SK-N-SH (cell line): ENCODE data around the gene UNC93B1. TPM values are rescaled to one million over a fixed set of nuclear protein-coding genes. Genes with fewer than 3 reads are reported as not detected.

Experiments used
- CTCF ChIA-PET: fragments of 300-600, 350-600 bp; formaldehyde crosslinking; extraction: SDS; loops from one replicate; lab custom pipeline; 2021; lab: Yijun Ruan, JAX
- POLR2A ChIA-PET: fragments of 350-600 bp; sonication (Branson Sonifier 250); formaldehyde crosslinking; extraction: SDS; loops from one replicate; lab custom pipeline; 2020; ENCODE audit warnings: antibody characterized with exemption, inconsistent platforms; lab: Yijun Ruan, JAX
- DNase-seq: peaks from one replicate; pipeline ENCODE4 v3.0.0; 2012
- H2AFZ ChIP-seq: fragments of 200-600 bp; sonication (generic); 2 replicates; pipeline ENCODE4 v1.8.1; 2016; ENCODE audit warnings: antibody characterized with exemption, mild to moderate bottlenecking, low read depth
- H3F3A ChIP-seq: fragments of 200-600 bp; sonication (generic); replicated peaks from 2 replicates; pipeline ENCODE3; 2016; ENCODE audit warnings: antibody characterized with exemption, mild to moderate bottlenecking; ENCODE audit not compliant: insufficient read depth
- H3K27ac ChIP-seq, 2 experiments: fragments of 200-500 bp in 1 of 2; fragments of 200-600 bp in 1 of 2; sonication (Bioruptor generic) in 1 of 2; sonication (generic), shearing (Covaris generic) in 1 of 2; 2 replicates each; pipeline versions ENCODE4 v1.5.1 to v1.6.1; 2014 to 2016; ENCODE audit warnings: low read depth in 2 of 2, inconsistent platforms in 1 of 2, low read length in 1 of 2, mild to moderate bottlenecking in 1 of 2, mixed read lengths in 1 of 2
- H3K27me3 ChIP-seq: fragments of 200-600 bp; sonication (generic), shearing (Covaris generic); 2 replicates; pipeline ENCODE4 v1.6.1; 2016; ENCODE audit warnings: mixed run types; ENCODE audit not compliant: insufficient read depth
- H3K36me3 ChIP-seq, 2 experiments: fragments of 200-500 bp in 1 of 2; fragments of 200-600 bp in 1 of 2; sonication (Bioruptor generic) in 1 of 2; sonication (generic) in 1 of 2; replicated peaks in 1 of 2; 2 replicates each; pipeline versions ENCODE3 to v1.5.1; 2014 to 2016; ENCODE audit warnings: low read length in 1 of 2, mild to moderate bottlenecking in 1 of 2; ENCODE audit not compliant: insufficient read depth in 2 of 2, control insufficient read depth in 1 of 2
- H3K4me1 ChIP-seq, 2 experiments: fragments of 200-500 bp in 1 of 2; fragments of 200-600 bp in 1 of 2; sonication (Bioruptor generic) in 1 of 2; sonication (generic), shearing (Covaris generic) in 1 of 2; 2 replicates each; pipeline versions ENCODE4 v1.5.1 to v1.6.1; 2014 to 2016; ENCODE audit warnings: low read depth in 1 of 2, low read length in 1 of 2, mixed run types in 1 of 2; ENCODE audit not compliant: insufficient read depth in 2 of 2, control insufficient read depth in 1 of 2
- H3K4me2 ChIP-seq: fragments of 200-600 bp; sonication (generic), shearing (Covaris generic); 2 replicates; pipeline ENCODE4 v1.6.1; 2017; ENCODE audit warnings: mixed run types
- H3K4me3 ChIP-seq, 2 experiments: fragments of 200-500 bp in 1 of 2; fragments of 200-600 bp in 1 of 2; sonication (Bioruptor generic) in 1 of 2; sonication (generic), shearing (Covaris generic) in 1 of 2; 2 replicates each; pipeline versions ENCODE4 v1.5.1 to v1.8.1; 2014 to 2016; ENCODE audit warnings: low read depth in 2 of 2, inconsistent platforms in 1 of 2, low read length in 1 of 2, mild to moderate bottlenecking in 1 of 2, mixed read lengths in 1 of 2, moderate library complexity in 1 of 2
- H3K79me2 ChIP-seq: fragments of 200-600 bp; sonication (generic); 2 replicates; pipeline ENCODE4 v1.8.1; 2017; ENCODE audit warnings: mild to moderate bottlenecking; ENCODE audit not compliant: insufficient read depth
- H3K9ac ChIP-seq: fragments of 200-600 bp; sonication (generic); 2 replicates; pipeline ENCODE4 v1.6.1; 2017; ENCODE audit warnings: mixed run types
- H3K9me2 ChIP-seq: fragments of 200-600 bp; sonication (generic); 2 replicates; pipeline ENCODE4 v1.6.1; 2017; ENCODE audit warnings: mixed run types
- H3K9me3 ChIP-seq: fragments of 200-600 bp; sonication (generic); 2 replicates; pipeline ENCODE4 v1.6.1; 2017; ENCODE audit warnings: mixed run types, mild to moderate bottlenecking, moderate library complexity
- H4K20me1 ChIP-seq: fragments of 200-600 bp; sonication (generic); 2 replicates; pipeline ENCODE4 v1.6.1; 2017; ENCODE audit warnings: mild to moderate bottlenecking, mixed run types; ENCODE audit not compliant: insufficient read depth
- CTCF ChIP-seq: fragments of 200-600 bp; sonication (generic); IDR thresholded peaks from 2 replicates; pipeline ENCODE4 v1.6.1; 2017; ENCODE audit warnings: antibody characterized with exemption, mild to moderate bottlenecking, moderate library complexity
- ELF1 ChIP-seq: IDR thresholded peaks from 2 replicates; pipeline ENCODE4 v1.4.0; 2012
- EP300 ChIP-seq, 2 experiments: IDR thresholded peaks; 2 replicates each; pipeline versions ENCODE4 v1.4.0 to v1.6.1; 2012; ENCODE audit warnings: borderline replicate concordance in 1 of 2, low read depth in 1 of 2, low read length in 1 of 2
- EZH2phosphoT487 ChIP-seq: fragments of 200-600 bp; sonication (generic); IDR thresholded peaks from 2 replicates; pipeline ENCODE4 v1.6.1; 2017; ENCODE audit warnings: low read depth, mixed run types, mild to moderate bottlenecking, antibody characterized with exemption, moderate library complexity, borderline replicate concordance
- FOSL2 ChIP-seq: IDR thresholded peaks from 2 replicates; pipeline ENCODE4 v1.4.0; 2012; ENCODE audit warnings: low read depth, mild to moderate bottlenecking, moderate library complexity, borderline replicate concordance
- FOXJ3 ChIP-seq: sonication (generic); formaldehyde crosslinking; IDR thresholded peaks from 2 replicates; pipeline ENCODE4 v1.5.1; 2020; ENCODE audit warnings: mild to moderate bottlenecking, missing genetic modification reagents
- IRF3 ChIP-seq: fragments of 150-350 bp; IDR thresholded peaks from 2 replicates; pipeline ENCODE4 v1.6.1; 2016; ENCODE audit warnings: mild to moderate bottlenecking, low read depth, low read length
- JUND ChIP-seq: IDR thresholded peaks from 2 replicates; pipeline ENCODE4 v1.4.0; 2012
- MAX ChIP-seq: IDR thresholded peaks from 2 replicates; pipeline ENCODE4 v1.4.0; 2012; ENCODE audit warnings: low read depth
- PBX3 ChIP-seq: IDR thresholded peaks from 2 replicates; pipeline ENCODE4; 2012
- RFX5 ChIP-seq: IDR thresholded peaks from 2 replicates; pipeline ENCODE4 v1.6.1; 2012; ENCODE audit warnings: mild to moderate bottlenecking, improper control_type of control experiment, low read length
- SIN3A ChIP-seq: IDR thresholded peaks from 2 replicates; pipeline ENCODE4 v1.6.1; 2012; ENCODE audit warnings: low read depth, mild to moderate bottlenecking, low read length, moderate library complexity, borderline replicate concordance
- SMC3 ChIP-seq: IDR thresholded peaks from 2 replicates; pipeline ENCODE4 v1.6.1; 2012; ENCODE audit warnings: low read depth, low read length, improper control_type of control experiment
- TAF1 ChIP-seq: IDR thresholded peaks from 2 replicates; pipeline ENCODE4 v1.6.1; 2012; ENCODE audit warnings: low read depth, mild to moderate bottlenecking, low read length, moderate library complexity, borderline replicate concordance
- YY1 ChIP-seq: IDR thresholded peaks from 2 replicates; pipeline ENCODE4 v1.4.0; 2012; ENCODE audit warnings: low read depth, mild to moderate bottlenecking
- WGBS: methylation state at CpG from one replicate; pipeline ENCODE4 v1.1.6; 2017; ENCODE audit warnings: low lambda C conversion rate; 5-methylcytosine and 5-hydroxymethylcytosine counted together
- polyA plus RNA-seq, 3 experiments: library from polyadenylated mRNA; depleted of rRNA; stranded (reverse); fragments of >200 nt; gene quantifications; 2 replicates each; pipeline ENCODE4 v1.2.3, GENCODE V29; 2012
- TF ChIP-seq, protein P1 (sequence below): IDR thresholded peaks from 2 replicates; pipeline ENCODE4 v1.6.1; 2012; ENCODE audit warnings: mild to moderate bottlenecking, low read depth, low read length, moderate library complexity

The UNC93B1 gene
- polyA plus RNA-seq, 1 of the 3 experiments (the other 2 are of a cell fraction): 28.9 TPM

DNA sequence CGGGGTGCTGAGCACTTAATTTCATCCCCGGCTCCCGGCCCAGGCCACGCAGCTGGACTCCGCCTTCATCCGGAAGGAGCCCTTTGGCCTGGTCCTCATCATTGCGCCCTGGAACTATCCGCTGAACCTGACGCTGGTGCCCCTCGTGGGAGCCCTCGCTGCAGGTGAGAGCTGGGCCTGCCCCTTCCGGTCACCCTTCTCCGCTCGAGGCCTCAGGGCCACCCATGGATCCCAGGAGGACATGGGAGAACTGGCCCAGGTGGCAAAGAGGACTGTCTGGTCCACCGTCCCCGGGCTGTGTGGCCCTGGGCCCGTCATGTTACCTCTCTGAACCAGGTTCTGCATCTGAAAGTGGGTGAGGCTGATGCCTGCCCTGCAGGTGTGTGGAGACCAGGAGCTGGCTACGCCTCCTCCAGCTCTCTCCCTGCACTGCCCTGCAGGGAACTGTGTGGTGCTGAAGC, 14.9 kb upstream of the UNC93B1 start:
- Histone ChIP-seq H4K20me1 (no peaks in the 10 kb centered on the region), H3K27ac (no peak overlapping the region), H3K4me1 (peaks cover 12 to 24% of the 10 kb centered on the region in 2 experiments; a peak in 3 of 4 replicates), H3K4me2 (no peak overlapping the region), H3K36me3 (no peaks in the 10 kb centered on the region), H3K9ac (no peak overlapping the region), H2AFZ (no peak overlapping the region), H3F3A (peaks cover 3% of the 10 kb centered on the region), H3K79me2 (no peaks in the 10 kb centered on the region), H3K4me3 (no peak overlapping the region), H3K27me3 (no peaks in the 10 kb centered on the region), H3K9me2 (no peaks in the 10 kb centered on the region), H3K9me3 (no peaks in the 10 kb centered on the region)
- CTCF ChIA-PET: interaction anchor here (1.1 to 1.4 kb wide), 2 partner anchors 12 to 84 kb away, joined by 3 read pairs; partner anchors contain the start of gene NDUFS8
- no peak for TF ChIP-seq IRF3
- no peak for DNase-seq
- POLR2A ChIA-PET: no interaction called here
- 94% methylated on average over 13 of the region's 18 CpGs for WGBS

DNA sequence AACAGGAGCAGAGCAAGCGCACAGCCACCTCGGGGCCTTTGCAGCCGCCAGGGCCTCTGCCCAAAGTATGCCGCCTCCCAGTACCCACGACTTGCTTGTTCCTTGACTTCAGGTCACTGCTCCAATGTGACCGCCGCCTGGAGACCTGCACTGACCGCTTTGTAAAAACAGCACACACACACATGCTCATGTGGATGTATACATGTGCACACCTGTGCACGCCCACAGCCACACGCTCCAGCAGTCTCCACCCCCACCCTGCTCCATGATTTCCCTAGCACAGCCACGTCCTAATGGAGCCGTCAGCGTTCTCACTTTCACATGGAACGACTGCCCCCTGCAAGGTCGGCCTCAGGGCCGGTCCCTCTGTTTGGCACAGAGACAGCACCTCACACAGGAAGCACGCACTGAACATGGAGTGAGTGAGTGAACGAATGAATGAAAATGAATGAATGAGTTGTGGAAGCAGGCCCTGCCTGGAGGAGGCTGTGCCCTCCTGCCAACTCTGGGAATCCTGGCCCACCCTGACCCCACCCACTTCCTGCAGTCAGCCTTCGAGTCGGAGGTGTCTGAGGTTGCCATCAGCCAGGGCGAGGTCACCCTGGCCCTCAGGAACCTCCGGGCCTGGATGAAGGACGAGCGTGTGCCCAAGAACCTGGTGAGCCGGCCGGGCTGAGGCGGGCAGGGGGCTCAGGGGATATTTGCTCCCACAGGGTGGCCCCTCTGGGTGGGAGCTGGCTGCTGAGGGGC, 14.3 kb upstream of the UNC93B1 start:
- peaks cover 17 to 26% of the 10 kb centered on the region in 2 experiments; a peak in 3 of 4 replicates for H3K4me1 ChIP-seq
- H2AFZ ChIP-seq: no peak overlapping the region
- H3K79me2 ChIP-seq: no peaks in the 10 kb centered on the region
- peaks cover 8% of the 10 kb centered on the region for H3F3A ChIP-seq
- DNase-seq: no peak
- H3K4me2 ChIP-seq: no peak overlapping the region
- H3K27ac ChIP-seq: no peak overlapping the region
- CTCF ChIA-PET: interaction anchor here (1.1 kb wide), 1 partner anchor 12 kb away, joined by 3 read pairs; the partner anchor contains the start of gene NDUFS8
- no peak overlapping the region for H3K9ac ChIP-seq
- no peaks in the 10 kb centered on the region for H3K36me3 ChIP-seq
- POLR2A ChIA-PET: no interaction called here
- no peaks in the 10 kb centered on the region for H3K27me3 ChIP-seq
- no peak overlapping the region for H3K4me3 ChIP-seq
- no peaks in the 10 kb centered on the region for H3K9me3 ChIP-seq
- 89% methylated on average over 24 of the region's 27 CpGs for WGBS
- no peaks in the 10 kb centered on the region for H4K20me1 ChIP-seq
- no peaks in the 10 kb centered on the region for H3K9me2 ChIP-seq
- TF ChIP-seq ELF1: no peak
- TF ChIP-seq IRF3: no peak
- no peak for TF ChIP-seq EZH2phosphoT487
- TF ChIP-seq JUND: no peak
- TF ChIP-seq MAX: no peak
- TF ChIP-seq, protein P1, sequence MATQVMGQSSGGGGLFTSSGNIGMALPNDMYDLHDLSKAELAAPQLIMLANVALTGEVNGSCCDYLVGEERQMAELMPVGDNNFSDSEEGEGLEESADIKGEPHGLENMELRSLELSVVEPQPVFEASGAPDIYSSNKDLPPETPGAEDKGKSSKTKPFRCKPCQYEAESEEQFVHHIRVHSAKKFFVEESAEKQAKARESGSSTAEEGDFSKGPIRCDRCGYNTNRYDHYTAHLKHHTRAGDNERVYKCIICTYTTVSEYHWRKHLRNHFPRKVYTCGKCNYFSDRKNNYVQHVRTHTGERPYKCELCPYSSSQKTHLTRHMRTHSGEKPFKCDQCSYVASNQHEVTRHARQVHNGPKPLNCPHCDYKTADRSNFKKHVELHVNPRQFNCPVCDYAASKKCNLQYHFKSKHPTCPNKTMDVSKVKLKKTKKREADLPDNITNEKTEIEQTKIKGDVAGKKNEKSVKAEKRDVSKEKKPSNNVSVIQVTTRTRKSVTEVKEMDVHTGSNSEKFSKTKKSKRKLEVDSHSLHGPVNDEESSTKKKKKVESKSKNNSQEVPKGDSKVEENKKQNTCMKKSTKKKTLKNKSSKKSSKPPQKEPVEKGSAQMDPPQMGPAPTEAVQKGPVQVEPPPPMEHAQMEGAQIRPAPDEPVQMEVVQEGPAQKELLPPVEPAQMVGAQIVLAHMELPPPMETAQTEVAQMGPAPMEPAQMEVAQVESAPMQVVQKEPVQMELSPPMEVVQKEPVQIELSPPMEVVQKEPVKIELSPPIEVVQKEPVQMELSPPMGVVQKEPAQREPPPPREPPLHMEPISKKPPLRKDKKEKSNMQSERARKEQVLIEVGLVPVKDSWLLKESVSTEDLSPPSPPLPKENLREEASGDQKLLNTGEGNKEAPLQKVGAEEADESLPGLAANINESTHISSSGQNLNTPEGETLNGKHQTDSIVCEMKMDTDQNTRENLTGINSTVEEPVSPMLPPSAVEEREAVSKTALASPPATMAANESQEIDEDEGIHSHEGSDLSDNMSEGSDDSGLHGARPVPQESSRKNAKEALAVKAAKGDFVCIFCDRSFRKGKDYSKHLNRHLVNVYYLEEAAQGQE: no peak
- TF ChIP-seq EP300 (IDR thresholded peaks at IDR 0.05; ENCODE audit: borderline replicate concordance in 1 of 2, low read depth in 1 of 2, low read length in 1 of 2): no peak
- no peak for TF ChIP-seq SMC3
- no peak for TF ChIP-seq SIN3A
- no peak for TF ChIP-seq RFX5
- no peak for TF ChIP-seq FOXJ3
- no peak for TF ChIP-seq FOSL2
- no peak for TF ChIP-seq TAF1
- TF ChIP-seq CTCF: no peak
- no peak for TF ChIP-seq YY1
- no peak for TF ChIP-seq PBX3
